ENCODE results near the gene FNDC11.

GRCh38 chr20:63525971-63526370 is 28.0 kb upstream of the FNDC11 start:
- TF ChIP-seq, protein P1, sequence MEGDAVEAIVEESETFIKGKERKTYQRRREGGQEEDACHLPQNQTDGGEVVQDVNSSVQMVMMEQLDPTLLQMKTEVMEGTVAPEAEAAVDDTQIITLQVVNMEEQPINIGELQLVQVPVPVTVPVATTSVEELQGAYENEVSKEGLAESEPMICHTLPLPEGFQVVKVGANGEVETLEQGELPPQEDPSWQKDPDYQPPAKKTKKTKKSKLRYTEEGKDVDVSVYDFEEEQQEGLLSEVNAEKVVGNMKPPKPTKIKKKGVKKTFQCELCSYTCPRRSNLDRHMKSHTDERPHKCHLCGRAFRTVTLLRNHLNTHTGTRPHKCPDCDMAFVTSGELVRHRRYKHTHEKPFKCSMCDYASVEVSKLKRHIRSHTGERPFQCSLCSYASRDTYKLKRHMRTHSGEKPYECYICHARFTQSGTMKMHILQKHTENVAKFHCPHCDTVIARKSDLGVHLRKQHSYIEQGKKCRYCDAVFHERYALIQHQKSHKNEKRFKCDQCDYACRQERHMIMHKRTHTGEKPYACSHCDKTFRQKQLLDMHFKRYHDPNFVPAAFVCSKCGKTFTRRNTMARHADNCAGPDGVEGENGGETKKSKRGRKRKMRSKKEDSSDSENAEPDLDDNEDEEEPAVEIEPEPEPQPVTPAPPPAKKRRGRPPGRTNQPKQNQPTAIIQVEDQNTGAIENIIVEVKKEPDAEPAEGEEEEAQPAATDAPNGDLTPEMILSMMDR (conservative IDR thresholded peaks at IDR 0.05; ENCODE audit: low read length), result no peak
- TF ChIP-seq EZH2phosphoT487 (IDR thresholded peaks at IDR 0.05; ENCODE audit: borderline replicate concordance, low read depth, low read length), result no peak
